MCF 10A (cell line): ENCODE data around the gene C1QL2. TPM values are rescaled to one million over a fixed set of nuclear protein-coding genes. Genes with fewer than 3 reads are reported as not detected.

Experiments used
- BruUV-seq: library from RNA; stranded (reverse); fragments of 400-500 nt; replicated peaks from 2 replicates; lab custom pipeline; 2021; lab: Mats Ljungman, UMichigan
- CTCF ChIA-PET: fragments of 300-600 bp; sonication (Branson Sonifier 250); formaldehyde crosslinking; extraction: SDS; loops from one replicate; lab custom pipeline; 2021; ENCODE audit warnings: antibody characterized with exemption, inconsistent platforms; lab: Yijun Ruan, JAX
- POLR2A ChIA-PET: fragments of 300-600, 350-650 bp; sonication (Branson Sonifier 250); formaldehyde crosslinking; extraction: SDS; loops from one replicate; lab custom pipeline; 2020; ENCODE audit warnings: antibody characterized with exemption, inconsistent platforms; lab: Yijun Ruan, JAX
- DNase-seq: peaks from one replicate; pipeline ENCODE4 v3.0.0-alpha.2; 2018; ENCODE audit not compliant: unreplicated experiment
- H3K27ac Mint-ChIP-seq: one replicate; pipeline ENCODE4 v1.8.0; 2022; ENCODE audit warnings: mild to moderate bottlenecking, low read depth, mixed read lengths; ENCODE audit not compliant: unreplicated experiment
- H3K27me3 Mint-ChIP-seq: one replicate; pipeline ENCODE4 v1.8.0; 2022; ENCODE audit warnings: mixed read lengths; ENCODE audit not compliant: insufficient read depth, unreplicated experiment
- H3K36me3 Mint-ChIP-seq: one replicate; pipeline ENCODE4 v1.8.0; 2022; ENCODE audit warnings: mild to moderate bottlenecking, moderate library complexity, mixed read lengths; ENCODE audit not compliant: insufficient read depth, unreplicated experiment
- H3K4me1 Mint-ChIP-seq: one replicate; pipeline ENCODE4 v1.8.0; 2022; ENCODE audit warnings: mixed read lengths; ENCODE audit not compliant: insufficient read depth, unreplicated experiment
- H3K4me3 Mint-ChIP-seq: one replicate; pipeline ENCODE4 v1.8.0; 2022; ENCODE audit warnings: mild to moderate bottlenecking, moderate library complexity, mixed read lengths; ENCODE audit not compliant: unreplicated experiment
- H3K9me3 Mint-ChIP-seq: one replicate; pipeline ENCODE4 v1.8.0; 2022; ENCODE audit warnings: mixed read lengths; ENCODE audit not compliant: unreplicated experiment
- intact Hi-C: fragments of 100-400 bp; cut with micrococcal nuclease; formaldehyde crosslinking; loops from 2 replicates; pipeline ENCODE4 v1.14.1; 2022
- total RNA-seq: library from RNA; stranded (reverse); gene quantifications from 2 replicates; pipeline ENCODE4 v1.2.3, GENCODE V29; 2022
- TF ChIP-seq, protein P1 (sequence below): fragments of 200-600 bp; IDR thresholded peaks from one replicate; pipeline ENCODE4 v1.8.0; 2022; ENCODE audit warnings: antibody characterized with exemption, mild to moderate bottlenecking; ENCODE audit not compliant: unreplicated experiment

C1QL2 gene
- total RNA-seq, 1 experiment from 2014 or later = not detected

DNA sequence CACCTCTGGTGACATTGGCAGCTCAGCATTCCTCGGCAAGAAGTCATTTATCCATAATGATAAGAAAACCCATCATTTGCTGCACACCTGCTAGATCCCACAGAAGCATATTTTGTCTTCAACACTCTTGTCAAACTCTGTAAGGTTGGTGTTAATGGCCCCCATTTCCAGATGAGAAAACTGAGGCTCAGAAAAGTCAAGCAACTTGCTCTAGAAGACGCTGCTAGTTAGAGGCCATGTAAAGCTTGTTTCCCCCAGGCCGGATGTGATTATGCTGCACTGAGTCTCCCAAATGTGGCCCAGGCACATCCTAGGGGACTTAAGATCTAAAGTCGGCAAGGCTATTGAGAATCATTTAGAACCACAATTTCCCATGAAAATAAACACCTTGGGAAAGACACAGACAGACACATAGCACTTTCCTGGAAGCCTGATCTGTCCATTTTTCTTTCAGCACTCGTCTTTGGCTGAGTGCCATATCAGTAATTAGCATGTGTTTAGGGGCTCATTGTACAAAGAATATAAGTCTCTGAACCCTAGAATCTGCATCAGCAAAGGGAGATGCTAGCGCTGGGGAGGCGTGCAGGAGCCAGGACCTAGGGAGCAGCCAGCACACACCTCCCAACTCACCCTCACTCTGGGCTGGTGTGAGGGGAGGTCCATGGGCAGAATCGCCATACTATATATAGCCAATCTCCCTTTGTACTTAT lies 39.3 kb downstream of the C1QL2 start:
- ChIA-PET POLR2A (no interaction called here), CTCF (no interaction called here)
- Mint-ChIP-seq H3K27me3 (peaks cover 69% of the 10 kb centered on the region), H3K4me3 (no peak overlapping the region), H3K27ac (no peak overlapping the region), H3K4me1 (no peaks in the 10 kb centered on the region), H3K36me3 (no peaks in the 10 kb centered on the region), H3K9me3 (no peaks in the 10 kb centered on the region)
- BruUV-seq = no TSS peak
- DNase-seq = no peak
- TF ChIP-seq, protein P1, sequence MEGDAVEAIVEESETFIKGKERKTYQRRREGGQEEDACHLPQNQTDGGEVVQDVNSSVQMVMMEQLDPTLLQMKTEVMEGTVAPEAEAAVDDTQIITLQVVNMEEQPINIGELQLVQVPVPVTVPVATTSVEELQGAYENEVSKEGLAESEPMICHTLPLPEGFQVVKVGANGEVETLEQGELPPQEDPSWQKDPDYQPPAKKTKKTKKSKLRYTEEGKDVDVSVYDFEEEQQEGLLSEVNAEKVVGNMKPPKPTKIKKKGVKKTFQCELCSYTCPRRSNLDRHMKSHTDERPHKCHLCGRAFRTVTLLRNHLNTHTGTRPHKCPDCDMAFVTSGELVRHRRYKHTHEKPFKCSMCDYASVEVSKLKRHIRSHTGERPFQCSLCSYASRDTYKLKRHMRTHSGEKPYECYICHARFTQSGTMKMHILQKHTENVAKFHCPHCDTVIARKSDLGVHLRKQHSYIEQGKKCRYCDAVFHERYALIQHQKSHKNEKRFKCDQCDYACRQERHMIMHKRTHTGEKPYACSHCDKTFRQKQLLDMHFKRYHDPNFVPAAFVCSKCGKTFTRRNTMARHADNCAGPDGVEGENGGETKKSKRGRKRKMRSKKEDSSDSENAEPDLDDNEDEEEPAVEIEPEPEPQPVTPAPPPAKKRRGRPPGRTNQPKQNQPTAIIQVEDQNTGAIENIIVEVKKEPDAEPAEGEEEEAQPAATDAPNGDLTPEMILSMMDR = no peak
- intact Hi-C loops = no loop called here

DNA sequence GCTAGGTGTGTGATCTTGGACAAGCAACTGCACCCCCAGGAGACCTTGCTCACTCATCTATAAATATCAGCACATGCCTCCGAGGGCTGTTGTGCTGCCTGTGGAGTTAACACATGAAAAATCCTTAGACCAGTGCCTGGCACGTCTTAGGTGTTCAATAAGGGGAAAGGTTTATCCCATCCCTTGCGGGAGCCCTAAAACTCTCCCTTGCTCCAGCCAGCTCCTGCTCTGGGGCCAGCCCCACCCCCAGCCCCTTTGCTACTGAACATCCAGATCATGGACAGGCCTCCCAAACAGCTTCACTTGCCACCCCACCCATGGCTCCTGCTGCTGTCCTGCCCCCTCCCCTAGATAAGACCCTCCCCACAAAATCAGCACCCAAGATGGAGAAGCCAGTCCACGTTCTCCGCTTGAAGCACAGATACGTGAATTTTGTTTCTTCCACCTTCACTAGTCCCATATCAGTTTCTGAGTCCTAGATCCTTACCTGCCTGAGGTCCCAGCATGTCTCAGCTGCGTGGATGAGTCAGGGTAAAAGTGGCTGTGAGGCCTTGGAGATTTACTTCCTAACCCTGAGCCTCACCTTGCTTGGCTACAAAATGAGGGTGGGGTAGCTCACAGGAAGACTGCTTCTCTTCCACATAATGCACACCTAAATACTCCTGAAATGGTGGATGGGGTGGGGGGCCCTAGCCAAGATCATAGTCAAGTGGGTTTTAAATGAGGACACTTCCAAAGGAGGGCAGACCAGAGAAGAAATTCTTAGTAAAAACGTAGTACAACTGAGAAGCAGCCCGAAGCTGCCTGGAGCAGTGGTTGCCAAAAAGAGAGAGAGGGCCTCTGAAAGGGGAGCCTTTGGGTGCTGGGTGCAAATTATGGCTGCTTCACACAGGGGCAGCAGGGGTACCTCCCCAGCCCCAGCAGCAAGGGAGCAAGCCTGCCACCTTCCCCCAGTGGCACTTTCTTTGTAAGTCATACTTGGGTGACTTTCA lies 40.4 kb downstream of the C1QL2 start:
- ChIA-PET POLR2A (no interaction called here), CTCF (no interaction called here)
- intact Hi-C loops = no loop called here
- BruUV-seq = no TSS peak
- no peak overlapping the region for H3K4me3 Mint-ChIP-seq
- H3K36me3 Mint-ChIP-seq = no peaks in the 10 kb centered on the region
- peaks cover 67% of the 10 kb centered on the region for H3K27me3 Mint-ChIP-seq
- DNase-seq = no peak
- TF ChIP-seq, protein P1 = no peak
- no peaks in the 10 kb centered on the region for H3K9me3 Mint-ChIP-seq
- H3K27ac Mint-ChIP-seq = no peak overlapping the region
- no peaks in the 10 kb centered on the region for H3K4me1 Mint-ChIP-seq

DNA sequence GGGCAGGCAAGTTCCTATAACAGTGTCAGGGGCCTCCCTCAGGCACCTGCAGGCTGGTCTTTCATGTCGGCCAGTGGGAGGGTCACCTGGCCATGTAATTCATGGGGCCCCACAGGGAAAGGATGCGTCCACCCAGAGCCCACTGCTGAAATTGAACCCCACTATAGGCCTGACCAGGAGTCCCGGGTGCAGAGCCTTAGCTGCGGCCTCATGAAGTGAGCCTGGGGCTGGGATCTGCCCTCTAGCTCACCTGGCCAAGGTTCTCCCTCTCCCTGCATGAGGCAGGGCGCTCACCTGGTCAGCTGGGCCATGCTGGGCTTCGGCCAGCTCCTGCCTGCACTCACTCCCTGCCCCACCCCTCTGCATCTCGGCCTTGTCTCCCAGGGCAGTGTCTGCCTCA lies 41.1 kb downstream of the C1QL2 start:
- Mint-ChIP-seq H3K4me3 (no peak overlapping the region), H3K27ac (no peak overlapping the region), H3K9me3 (no peaks in the 10 kb centered on the region), H3K4me1 (no peaks in the 10 kb centered on the region), H3K27me3 (peaks cover 66% of the 10 kb centered on the region), H3K36me3 (no peaks in the 10 kb centered on the region)
- TF ChIP-seq, protein P1 = no peak
- no peak for DNase-seq
- intact Hi-C loops = no loop called here
- ChIA-PET CTCF (no interaction called here), POLR2A (no interaction called here)
- BruUV-seq = no TSS peak
